HL-60 (cell line): ENCODE measurements around the gene IL1RAPL2.

Experiments used
- CTCF ChIP-seq: IDR thresholded peaks from one replicate; pipeline ENCODE4 v1.5.1; 2011; ENCODE audit warnings: low read length, control low read depth, inconsistent platforms; ENCODE audit not compliant: insufficient read depth
- GABPA ChIP-seq: IDR thresholded peaks from 2 replicates; pipeline ENCODE4 v1.6.1; 2012; ENCODE audit warnings: low read depth
- POLR2AphosphoS5 ChIP-seq: IDR thresholded peaks from 2 replicates; pipeline ENCODE4 v1.6.1; 2012; ENCODE audit warnings: low read depth
- REST ChIP-seq: IDR thresholded peaks from 2 replicates; pipeline ENCODE4 v1.6.1; 2012; ENCODE audit warnings: low read depth; ENCODE audit not compliant: insufficient replicate concordance

GRCh38 chrX:104621781-104622180, 55.8 kb downstream of the IL1RAPL2 start:
- no peak for TF ChIP-seq GABPA
- no peak for TF ChIP-seq CTCF
- TF ChIP-seq POLR2AphosphoS5 = no peak
- TF ChIP-seq REST = no peak
